Neural progenitor cell (in vitro differentiated cells): ENCODE data around the gene PARPBP.

Source experiments
- EZH2 ChIP-seq: fragments of 200-600 bp; sonication (generic); IDR thresholded peaks from 2 replicates; pipeline ENCODE4 v1.6.1; 2017; ENCODE audit warnings: antibody characterized with exemption, mild to moderate bottlenecking, moderate library complexity
- EZH2phosphoT487 ChIP-seq: fragments of 200-600 bp; sonication (generic); IDR thresholded peaks from 2 replicates; pipeline ENCODE4 v1.6.1; 2017; ENCODE audit warnings: antibody characterized with exemption
- TF ChIP-seq, protein P1 (sequence below): fragments of 200-600 bp; sonication (generic); IDR thresholded peaks from 2 replicates; pipeline ENCODE4 v1.5.1; 2017; ENCODE audit warnings: antibody characterized with exemption, mild to moderate bottlenecking

DNA sequence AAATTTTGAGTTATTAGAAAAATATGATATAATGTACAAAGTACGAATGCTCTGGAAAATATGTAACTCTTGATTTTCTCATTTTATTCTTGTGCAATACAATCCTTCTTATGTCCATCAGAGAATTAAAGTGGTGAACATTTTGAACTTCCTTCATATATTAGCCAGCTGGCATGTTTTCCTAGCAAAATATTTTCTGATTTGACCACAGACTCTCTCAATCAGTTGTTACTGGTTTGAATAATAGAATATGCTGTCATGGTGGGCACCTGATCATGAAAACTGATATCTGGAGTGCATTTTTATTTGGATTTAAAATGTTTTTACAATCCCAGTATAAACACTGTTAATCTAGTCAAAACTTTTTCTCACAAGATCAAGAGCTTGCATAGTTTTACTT is 24.2 kb downstream of the PARPBP start:
- TF ChIP-seq EZH2, result no peak
- TF ChIP-seq, protein P1, sequence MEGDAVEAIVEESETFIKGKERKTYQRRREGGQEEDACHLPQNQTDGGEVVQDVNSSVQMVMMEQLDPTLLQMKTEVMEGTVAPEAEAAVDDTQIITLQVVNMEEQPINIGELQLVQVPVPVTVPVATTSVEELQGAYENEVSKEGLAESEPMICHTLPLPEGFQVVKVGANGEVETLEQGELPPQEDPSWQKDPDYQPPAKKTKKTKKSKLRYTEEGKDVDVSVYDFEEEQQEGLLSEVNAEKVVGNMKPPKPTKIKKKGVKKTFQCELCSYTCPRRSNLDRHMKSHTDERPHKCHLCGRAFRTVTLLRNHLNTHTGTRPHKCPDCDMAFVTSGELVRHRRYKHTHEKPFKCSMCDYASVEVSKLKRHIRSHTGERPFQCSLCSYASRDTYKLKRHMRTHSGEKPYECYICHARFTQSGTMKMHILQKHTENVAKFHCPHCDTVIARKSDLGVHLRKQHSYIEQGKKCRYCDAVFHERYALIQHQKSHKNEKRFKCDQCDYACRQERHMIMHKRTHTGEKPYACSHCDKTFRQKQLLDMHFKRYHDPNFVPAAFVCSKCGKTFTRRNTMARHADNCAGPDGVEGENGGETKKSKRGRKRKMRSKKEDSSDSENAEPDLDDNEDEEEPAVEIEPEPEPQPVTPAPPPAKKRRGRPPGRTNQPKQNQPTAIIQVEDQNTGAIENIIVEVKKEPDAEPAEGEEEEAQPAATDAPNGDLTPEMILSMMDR, result no peak
- no peak for TF ChIP-seq EZH2phosphoT487
